NCI-H345 (cell line): ENCODE measurements around the gene MDM1.

ENCODE experiments used
- DNase-seq: peaks from one replicate; lab custom pipeline; 2025; lab: John Stamatoyannopoulos, UW

MDM1 gene, protein sequence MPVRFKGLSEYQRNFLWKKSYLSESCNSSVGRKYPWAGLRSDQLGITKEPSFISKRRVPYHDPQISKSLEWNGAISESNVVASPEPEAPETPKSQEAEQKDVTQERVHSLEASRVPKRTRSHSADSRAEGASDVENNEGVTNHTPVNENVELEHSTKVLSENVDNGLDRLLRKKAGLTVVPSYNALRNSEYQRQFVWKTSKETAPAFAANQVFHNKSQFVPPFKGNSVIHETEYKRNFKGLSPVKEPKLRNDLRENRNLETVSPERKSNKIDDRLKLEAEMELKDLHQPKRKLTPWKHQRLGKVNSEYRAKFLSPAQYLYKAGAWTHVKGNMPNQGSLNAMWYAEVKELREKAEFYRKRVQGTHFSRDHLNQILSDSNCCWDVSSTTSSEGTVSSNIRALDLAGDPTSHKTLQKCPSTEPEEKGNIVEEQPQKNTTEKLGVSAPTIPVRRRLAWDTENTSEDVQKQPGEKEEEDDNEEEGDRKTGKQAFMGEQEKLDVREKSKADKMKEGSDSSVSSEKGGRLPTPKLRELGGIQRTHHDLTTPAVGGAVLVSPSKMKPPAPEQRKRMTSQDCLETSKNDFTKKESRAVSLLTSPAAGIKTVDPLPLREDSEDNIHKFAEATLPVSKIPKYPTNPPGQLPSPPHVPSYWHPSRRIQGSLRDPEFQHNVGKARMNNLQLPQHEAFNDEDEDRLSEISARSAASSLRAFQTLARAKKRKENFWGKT

DNA sequence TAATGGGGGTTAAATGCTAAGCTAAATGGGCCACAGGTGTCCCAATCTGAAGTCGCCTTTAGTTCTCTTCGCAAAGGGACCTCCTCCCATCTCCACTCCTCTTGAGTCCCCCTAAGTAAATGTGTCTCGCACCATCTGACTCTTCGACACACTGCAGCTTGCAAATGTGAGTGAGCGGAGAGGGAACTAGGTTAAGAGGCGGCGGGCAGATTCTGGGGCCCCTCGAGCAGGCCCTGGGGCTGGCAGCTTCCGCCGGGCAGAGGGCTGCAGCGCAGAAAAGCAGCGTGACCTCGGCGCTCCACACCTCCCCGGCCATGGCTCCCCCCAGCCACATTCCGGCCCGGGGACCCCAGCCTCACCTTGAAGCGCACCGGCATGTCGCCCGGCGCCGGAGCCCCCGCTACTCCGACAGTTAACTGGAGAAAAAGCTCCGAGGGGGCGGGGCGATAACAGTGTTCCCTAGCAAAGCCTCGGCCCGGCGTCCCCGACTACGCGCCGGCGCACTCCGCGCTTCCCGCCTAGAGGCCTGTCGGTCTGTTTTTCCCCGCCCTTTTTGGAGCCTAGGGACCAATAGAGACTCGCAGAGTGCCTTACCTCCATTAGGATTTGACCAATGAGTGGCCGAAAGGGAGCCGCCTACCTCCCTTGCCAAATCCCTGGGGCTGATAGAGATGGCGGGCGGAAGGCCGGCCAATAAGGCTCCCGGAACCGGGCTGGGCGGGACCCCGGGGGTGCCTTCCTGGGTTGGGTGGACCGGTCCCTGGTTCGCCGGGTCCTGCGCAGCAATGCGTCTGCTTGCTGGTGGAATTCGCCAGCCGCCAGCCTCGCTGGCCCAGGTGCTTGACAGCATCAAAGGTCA is at the start of gene MDM1:
TSS of gene MDM1 (minus strand) at position 494 of the 859 bp plus-strand sequence. CDS start at position 377, 117 bp downstream.
- DNase-seq: peak; percentile 99

DNA sequence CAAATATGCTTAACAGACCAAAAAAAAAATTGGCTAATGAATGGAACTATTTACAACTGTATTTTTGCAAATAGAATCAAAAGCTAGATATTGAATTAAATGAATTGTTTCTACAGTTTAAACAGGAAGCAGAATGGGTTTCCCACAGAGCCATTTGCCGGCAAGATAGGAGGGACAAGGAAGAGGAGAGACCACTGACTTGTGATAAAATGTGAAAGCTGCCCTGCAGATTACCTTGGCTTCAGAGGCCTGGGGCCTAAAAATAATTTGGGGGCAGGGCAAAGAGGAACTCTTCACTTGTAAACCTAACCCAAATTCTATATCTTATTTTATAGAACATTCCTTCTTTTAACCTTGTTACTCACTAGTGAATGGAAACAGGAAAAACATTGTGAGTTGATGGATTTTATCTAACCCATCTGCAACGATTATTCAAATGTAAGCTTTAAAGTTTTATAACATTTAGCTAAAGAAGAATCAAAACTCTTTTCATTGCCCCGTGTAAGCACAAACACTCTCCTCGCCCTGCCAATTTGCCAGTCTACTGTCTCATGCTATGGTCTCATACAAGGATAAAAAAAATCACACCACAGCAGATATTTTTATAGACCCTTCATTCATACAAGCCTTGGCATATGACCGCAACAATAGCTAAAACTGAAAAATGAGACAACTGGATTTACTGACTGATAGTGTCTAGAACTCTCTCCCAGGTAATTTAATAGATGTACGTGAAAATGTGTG is 49.5 kb upstream of the MDM1 start:
- no peak for DNase-seq

DNA sequence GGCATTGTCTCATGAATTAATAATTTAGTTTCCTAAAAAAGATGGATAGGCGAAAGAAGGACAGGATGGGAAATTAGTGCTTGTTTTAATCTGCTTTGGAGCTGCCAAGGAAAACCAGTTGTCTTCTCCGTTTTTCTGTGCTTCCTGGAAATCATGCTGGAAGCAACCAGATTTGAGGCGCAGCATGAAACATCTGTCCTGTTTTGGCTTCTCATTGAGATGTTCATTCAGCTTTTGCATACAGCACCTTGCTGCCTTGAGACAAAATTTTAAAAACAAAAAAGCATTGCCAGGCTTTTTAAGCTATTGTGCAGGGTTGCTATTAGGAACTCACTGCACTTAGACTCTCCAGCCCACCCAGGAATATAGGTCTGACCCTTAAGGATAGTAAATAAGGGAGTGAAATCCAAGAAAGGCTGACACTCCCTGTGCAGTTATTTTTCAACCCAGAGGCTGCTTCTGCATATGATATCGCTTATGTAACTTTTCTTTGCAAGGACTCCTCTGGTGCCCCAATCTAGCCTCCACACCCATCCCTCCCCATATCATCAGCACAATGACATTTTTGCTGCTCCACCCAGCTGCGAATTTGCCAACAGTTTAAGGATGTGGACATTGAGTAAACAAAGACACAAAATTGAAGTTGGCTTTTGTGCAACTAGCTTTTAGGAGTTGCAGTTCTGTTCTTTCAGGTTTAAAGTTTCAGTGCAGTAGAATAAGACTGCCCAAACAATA is 46.9 kb upstream of the MDM1 start:
- DNase-seq: peak; percentile 28

DNA sequence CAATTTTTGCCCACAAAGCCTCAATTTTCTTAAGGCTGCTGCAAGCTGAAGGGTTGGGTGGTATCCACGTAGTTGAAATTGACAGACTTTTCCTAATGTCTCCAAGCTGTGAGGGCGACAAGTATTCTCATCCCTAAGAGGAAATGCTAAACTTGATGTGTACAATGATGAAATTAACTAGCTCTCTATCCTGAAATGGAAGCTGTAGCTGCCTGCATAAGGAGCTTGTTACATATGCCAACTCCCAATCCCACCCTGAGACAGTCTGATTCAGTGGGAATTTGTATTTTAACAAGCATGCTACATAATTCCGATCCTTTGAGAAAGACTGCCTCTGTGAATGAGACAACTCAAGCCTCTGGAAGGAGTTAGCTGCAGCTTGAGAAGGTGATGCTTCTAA is 45.7 kb upstream of the MDM1 start:
- DNase-seq: no peak

DNA sequence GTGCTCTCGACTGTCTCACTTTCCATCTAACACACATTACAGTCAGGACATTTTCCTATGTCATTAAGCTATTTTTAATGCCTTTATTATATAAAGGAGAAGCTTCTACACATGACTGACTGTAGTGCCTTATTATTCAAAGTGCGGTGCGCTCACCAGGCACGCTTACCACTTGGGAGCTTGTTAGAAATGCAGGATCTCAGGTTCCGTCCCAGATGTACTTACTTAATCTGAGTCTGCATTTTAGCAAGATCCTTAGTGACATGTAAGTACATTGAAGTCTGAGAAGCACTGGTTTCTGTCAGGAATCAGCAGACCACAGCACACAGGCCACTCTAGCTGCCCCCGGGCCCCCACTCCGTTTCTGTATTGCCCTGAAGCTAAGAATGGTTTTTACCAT is 44.7 kb upstream of the MDM1 start:
- no peak for DNase-seq

DNA sequence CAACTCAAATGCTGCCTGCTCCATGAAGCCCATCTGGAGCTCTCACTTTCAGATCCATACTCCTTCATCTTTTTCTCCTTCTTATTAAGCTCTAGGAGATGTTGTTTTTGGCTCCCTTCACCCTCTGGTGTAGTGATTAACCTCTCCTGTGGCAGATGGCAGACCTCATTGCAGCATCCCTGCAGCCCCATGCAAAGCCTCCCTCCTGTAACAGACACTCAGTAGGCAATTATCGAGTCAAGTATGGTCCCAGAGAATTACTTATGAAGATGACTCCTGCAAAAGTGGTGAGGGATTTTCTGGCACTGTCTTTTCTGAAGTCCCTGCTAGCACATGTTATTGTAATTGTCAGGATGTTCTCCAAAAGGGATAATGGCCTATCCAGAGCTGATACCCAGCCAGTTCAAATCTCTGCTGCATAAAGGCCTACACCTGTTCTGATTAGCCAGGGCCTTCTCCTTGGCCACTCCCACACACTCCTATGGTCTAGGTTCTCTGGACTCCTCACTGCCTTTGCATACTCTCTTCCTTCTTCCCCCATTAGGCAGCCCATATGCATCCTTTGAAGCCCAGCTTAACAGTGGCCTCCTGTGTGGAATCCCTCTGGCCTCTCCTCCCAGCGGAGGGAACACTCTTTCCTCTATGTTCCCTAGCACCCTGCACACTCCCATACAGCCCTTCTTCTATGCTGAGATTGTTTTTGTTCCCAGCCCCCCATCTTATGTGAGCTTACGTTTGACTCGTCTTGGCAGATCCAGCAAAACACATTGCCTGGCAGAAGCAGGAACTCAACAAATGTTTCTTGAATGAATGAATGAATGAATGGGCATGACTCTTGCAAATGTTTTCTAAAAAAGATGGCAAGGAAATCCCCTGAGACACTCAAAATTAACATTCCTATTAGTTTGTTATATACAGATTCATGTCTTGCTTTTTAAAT is 43.9 kb upstream of the MDM1 start:
- peak; percentile 14 for DNase-seq

DNA sequence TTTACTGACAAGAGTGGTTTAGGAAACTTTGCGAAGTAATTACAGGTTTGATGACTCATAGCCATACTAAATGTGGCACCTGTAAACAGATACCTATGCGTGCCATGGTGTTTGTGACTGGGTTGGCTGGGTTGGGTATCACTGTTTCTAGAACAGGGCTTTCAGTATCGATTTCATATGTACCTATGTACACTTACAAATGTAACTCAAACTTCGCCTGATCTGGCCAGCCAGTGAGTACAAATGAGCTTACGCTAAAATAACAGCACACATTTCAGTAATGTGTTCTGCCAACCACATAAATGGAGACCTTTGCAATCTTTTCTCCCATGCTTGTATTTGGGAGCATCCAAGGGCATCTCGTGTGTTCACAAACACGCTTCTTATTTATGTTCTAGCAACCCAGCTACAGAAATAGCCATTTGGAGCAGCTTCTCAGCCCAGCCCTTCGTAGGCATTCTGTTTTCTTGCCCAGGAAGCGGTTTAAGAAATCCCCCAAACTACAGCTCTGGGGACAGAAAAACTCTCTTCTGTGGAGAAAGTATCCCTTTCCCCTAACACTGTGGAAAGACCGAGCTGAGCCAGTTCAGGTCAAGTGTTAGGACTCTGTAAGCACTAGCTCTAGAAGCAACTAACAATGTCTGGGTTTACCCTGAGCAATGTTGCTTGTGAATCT is 42.3 kb upstream of the MDM1 start:
- DNase-seq: no peak

DNA sequence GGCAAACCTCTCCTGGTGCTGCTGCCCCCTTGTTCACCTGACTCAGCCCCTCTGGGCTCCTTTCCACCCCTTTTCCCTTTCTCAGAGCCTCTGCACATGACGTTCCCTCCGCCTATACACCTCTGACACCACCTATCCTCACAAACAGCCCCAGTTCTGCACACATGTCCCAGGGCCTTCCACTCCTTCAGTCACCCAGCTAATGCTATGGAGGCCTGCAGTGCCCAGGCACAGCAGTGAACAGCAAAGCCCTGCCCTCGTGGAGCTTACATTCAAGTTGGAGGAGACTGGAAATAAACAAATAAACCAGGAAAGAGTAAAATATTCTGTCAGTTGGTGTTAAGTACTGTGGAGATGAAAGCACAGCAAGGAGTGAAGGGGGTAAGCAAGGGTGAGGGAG is 38.5 kb upstream of the MDM1 start:
- DNase-seq: no peak

DNA sequence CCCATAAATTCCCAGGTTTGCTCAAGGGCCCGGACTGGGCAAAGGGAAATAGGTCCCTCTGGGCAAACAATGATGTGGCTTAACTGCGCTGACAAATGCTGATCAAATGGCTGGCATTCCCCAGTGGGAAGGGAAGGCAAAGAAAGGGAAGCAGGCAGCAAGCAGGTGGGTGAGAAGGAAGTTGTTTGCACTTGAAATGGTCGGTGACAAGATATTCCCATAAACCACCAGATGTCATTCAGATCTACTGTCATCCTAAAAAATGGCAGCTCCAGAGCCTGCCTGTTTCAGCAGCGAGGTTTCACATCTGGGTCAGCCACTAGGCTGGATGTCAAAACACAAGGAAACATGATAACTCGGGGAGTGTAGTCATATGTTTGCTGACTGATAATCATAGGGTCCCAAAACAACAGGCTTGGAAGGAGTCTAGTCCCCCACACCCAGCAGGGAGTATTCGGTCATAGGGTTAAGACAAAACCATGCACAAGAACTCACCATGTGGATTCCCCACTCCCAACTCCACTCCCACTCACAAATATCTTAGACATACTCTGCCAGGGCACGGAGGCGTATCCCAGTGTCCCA is 37.9 kb upstream of the MDM1 start:
- DNase-seq: no peak

DNA sequence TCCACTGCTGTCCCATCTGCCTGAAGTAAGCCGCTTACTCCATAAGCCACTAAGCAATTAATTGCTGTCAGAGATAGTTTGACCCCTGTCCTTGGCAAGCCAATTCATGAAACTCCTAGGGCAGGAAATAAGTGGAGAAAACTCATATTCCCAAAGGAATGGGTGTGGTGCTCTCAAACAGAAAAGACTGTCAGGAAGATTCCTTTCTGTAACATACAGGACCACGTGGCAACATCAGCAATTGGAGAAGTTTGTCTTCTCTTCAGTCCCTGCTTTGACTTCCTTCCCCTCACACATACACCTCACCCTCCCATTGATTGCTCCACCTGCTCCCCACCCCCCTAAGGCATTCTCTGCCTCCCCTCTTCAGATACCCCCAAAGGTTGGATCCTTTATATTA is 36.2 kb upstream of the MDM1 start:
- no peak for DNase-seq

DNA sequence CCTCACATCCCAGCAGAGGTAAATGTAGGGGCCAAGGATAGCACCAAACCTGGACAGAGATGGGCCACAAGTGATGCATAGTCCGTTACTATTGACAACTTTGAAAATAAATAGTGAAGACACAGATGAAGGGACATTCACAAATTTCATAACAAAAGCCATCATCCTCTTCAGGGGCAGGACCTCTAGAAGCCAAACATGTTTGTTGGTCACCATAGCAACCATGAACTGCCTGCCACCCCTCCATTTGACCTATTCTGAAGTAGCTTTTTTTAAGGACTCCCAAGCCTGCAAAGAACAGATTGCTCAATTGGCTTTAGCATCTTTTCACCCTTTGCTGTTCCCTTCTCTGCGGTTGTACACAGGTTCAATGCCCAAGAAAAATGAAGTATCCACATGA is 35.7 kb upstream of the MDM1 start:
- no peak for DNase-seq

DNA sequence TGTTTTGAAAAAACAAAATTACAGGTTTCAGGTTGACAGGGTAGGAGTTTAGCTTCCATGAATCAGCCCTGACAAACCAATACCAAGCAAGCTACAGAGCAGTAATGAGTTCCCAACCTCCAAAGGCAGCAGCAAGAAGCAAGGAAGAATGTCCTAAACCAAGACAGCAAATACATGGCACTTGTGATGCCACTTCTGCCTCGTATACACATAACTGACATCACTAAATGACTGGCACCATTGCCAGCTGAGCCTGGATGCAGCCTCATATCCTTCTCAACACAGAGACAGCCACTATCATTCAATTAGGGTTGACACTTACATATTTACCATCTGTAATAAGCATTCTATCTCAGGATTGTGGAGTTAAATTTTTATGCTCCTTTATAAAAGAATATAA is 35.0 kb upstream of the MDM1 start:
- DNase-seq: no peak

DNA sequence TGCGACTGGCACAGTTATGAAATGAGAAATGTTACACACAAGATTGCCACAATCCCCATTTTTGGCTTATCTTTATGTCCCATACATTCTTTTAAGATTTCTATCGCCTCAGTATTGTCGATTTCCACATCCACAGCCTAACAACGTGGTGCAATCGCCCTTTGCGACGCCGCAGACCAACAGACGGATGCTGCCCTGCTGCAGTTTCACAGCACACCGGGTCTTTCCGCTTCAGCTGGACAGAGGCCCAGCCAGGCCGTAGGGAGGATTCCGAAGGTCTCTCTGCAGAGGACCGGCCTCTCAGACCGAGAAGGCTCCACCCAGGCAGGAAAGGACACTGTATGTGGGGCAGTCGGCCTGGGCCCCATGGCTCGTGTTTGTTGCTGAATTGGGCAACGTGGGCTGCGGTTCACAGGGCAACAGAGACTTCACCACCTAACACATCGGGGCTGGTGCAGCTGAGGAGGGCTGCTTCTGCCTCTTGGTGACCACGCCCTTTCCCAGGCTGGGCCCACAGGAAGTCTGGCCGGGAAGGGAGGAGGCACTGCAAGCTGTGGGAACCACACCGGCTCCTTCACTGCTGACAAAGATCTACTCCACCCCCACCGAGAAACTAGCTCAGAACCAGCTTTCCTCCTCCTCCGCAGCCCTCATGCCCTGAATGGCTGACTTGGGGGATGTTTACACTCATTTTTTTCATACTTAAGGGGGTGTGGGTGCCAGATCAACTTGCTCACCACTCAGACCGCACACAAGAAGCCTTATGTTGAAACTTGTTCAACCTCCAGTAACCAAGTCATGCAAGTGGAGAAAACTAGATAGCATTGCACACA is 32.9 kb upstream of the MDM1 start:
- no peak for DNase-seq

DNA sequence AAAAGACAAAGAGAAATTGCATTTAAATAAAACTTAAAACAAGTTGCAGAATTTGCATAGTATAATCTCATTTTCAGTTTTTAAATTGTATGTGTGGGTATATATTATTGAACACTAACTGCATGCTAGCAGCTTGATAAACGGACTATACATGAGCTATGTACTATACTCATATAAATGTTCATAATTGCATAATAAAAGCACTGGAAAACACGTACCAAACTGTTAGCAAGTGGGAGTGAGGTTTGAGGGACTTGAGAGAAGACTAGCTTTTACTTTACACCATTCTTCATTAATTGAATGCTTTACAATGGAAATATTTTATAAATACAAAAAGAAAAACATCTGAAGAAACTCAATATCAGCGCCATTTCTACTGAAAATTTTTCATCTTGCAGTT is 32.2 kb upstream of the MDM1 start:
- no peak for DNase-seq

DNA sequence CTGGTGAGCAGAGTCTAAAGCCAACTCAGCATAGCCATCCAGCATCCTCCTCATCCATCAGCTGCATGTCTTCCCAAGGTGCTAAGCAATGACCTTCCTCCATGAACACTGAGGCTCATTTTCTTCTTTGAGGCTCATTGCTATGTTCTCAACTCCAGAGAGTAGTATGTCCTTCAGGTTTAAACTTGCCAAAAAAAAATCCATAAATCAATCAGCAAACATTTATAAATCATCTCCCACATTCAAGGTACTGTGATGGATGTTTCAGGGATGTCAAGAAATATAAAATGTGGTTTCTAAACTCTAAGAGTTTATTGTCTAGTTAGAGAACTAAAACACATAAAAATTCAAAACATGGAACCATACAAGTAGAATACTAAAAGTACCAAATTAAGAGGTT is 29.8 kb upstream of the MDM1 start:
- no peak for DNase-seq

DNA sequence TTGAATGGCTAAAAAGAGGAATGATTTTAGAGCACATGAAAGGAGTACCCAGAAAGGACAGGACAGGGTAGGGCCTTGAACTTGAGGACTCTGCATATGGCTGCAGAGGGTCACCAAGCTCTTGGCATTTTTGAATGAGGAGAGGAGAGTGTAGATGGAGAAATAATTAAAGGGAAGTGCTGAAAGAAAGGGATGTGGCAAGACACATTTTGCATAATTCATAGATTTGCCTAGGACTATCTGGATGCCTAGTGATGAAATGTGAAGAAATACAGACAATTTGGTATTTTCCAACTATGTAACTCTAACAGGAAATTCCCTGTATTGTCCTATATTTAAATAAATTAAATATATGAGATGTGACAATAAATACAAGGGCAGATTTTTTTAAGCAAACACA is 27.5 kb upstream of the MDM1 start:
- no peak for DNase-seq

DNA sequence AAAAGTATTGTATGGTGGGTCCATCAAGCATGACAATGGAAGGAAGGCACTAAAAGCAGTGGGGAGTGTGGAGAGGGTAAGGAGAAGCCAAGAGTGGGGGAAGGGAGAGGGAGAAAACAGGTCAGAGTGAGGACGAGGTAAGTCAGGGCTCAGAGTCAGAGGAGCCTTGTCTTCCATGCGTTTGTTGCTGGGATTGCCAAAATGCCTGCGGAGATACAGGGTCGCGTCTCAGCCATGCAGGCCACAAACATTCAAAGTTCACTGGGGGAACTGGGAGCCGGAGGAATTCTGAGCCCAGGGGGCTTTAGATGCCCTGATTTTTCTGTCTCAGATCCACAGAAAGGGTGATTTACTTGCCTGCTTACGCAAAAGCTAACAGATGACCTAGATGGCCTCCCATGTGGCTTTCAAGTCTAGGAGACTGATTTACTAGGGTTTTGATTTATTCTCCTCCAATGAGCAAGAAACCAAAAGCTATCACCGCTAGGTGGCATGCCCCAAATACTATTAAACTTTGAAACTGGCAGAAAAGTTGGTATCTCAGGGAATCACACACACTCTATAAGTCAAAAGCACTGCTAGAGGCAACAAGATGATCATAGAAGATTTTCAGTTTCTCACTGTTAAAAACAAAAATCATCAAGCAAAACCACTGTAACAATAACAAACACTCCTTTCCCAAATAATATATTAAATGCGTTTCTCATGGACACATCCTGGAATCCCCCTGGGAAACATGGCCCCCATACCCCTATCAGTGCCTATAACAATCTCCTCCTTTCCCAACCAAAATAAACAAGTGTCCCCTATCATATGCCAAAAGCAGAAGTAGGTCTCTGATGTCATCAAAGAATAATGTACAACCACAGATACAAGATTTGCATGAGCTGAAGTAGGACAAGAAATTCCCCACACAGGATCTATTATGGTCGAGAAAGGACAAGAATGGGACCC is 26.6 kb upstream of the MDM1 start:
- peak; percentile 18 for DNase-seq
